DMS 273 (cell line): ENCODE results near the gene TGDS.
"Not testable (repeated sequence)": the region's sequence is repeated elsewhere in the genome, so short reads cannot be mapped to it uniquely, and the experiment has no call there.

Experiments used
- DNase-seq: peaks from one replicate; lab custom pipeline; 2025; ENCODE audit not compliant: unreplicated experiment; lab: John Stamatoyannopoulos, UW

TGDS gene

GRCh38 chr13:94595950-94596574 is at the start of gene TGDS:
Gene TGDS (minus strand): TSS chr13:94596152. CDS start chr13:94596136, 16 bp downstream.
- DNase-seq, result peak; percentile 95

DNA sequence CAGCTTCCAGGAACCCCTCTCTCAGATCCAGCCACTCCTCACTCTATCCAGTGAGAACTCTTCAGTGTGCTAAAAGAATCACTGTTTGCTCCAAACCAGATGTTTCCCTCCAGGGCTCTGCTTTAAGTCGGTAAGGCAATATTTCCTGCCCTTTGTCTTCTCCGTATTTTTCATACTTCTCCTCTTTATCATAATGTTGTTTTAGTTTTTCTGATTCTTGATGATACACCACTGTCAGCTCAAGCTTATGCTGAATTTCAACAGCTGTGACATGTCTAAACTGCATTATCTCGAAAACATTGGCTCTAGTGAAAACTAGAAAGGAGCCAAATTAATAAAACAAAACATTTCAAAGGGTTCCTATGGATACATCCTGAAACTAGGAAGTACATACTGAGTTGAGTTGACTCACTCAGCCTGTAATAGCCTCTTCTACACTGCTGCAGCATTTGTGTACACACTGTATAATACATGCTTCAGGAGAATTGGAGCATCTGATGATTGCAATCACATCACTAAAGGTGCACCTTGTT is 45.5 kb upstream of the TGDS start:
- DNase-seq, result peak; percentile 7

- no peak for DNase-seq
These were observed 44.8 kb upstream of the TGDS start for GRCh38 chr13:94640721-94641120.

DNA sequence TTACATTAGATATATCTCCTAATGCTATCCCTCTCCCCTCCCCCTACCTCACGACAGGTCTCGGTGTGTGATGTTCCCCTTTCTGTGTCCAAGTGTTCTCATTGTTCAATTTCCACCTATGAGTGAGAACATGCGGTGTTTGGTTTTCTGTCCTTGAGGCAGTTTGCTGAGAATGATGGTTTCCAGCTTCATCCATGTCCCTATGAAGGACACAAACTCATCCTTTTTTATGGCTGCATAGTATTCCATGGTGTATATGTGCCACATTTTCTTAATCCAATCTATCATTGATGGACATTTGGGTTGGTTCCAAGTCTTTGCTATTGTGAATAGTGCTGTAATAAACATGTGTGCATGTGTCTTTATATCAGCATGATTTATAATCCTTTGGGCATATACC is 41.7 kb upstream of the TGDS start:
- DNase-seq, result not testable (repeated sequence)

DNA sequence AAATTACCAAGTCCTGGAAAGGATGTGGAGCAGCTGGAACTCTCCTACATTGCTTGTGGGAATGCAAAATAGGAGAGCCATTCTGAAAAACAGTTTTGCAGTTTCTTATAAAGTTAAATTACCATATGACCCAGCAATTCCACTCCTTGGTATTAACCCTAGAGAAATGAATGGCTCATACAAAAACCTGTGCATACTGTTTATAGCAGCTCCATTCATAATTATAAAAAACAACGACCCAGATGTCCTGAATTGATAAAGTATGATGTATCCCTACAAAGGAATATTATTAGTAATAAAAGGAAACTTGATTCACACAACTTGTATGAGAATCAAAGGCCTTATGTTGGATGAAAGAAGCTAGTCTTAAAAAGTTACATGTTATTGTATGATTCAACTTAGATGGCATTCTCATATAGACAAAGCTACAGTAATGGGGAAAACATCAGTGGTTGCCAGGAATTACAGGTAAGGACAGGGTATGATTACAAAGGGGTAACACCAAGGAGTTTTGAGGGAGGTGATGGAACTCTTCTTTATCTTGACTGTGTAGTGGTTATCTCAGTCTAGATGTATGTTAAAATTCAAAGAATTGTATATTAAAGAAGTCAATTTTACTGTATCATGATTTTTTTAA is 41.1 kb upstream of the TGDS start:
- no peak for DNase-seq

GRCh38 chr13:94636096-94636495 is 40.1 kb upstream of the TGDS start:
- peak; percentile 37 for DNase-seq

DNA sequence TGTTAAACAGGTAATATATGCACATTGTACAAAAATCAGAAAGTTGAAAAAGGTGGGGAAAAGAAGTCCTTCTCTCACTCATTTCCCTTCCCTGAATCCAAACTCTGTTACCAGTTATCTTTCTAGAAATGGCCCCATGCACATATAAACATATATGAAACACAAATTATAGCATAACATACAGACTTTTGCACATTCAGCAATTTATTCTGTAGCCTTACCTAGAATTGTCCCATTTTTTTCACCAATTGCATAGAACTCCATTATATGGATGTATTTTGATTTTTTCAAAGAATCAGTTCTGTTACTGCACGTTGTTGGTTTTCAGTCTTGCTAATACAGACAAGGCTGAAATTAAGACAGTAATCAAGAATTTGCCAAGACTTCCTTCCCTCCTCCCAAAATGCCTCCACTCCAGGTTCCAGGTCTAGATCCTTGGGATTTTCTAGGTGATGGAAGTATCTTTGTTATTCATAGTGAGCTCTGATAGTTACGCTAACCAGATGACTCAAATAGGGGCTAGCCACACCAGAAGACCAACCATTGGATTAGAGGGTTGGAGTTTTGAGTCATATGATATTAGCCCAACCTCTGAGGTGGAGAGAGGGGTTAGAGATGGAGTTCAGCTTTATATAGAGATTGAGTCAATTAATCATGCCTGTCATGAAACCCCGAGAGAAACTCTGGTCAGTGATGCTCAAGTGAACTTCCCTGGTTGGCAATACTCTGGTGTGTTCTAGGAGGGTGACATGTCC is 36.5 kb upstream of the TGDS start:
- DNase-seq, result no peak

GRCh38 chr13:94630858-94631257 is 34.9 kb upstream of the TGDS start:
- no peak for DNase-seq

DNA sequence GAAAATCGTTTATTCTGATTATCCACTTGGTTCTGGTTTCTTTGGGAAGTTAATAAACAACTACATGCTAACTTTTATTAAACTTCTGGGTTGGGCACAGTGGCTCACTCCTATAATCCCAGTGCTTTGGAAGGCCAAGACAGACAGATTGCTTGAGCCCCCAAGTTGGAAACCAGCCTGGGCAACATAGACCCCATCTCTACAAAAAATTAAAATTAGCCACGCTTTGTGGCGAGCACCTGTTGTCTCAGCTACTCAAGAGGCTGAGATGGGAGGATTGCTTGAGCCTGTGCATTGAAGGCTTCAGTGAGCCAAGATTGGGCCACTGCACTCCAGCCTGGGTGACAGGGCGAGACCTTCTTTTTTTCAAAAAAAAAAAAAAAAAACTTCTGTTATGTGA is 27.4 kb upstream of the TGDS start:
- no peak for DNase-seq

DNA sequence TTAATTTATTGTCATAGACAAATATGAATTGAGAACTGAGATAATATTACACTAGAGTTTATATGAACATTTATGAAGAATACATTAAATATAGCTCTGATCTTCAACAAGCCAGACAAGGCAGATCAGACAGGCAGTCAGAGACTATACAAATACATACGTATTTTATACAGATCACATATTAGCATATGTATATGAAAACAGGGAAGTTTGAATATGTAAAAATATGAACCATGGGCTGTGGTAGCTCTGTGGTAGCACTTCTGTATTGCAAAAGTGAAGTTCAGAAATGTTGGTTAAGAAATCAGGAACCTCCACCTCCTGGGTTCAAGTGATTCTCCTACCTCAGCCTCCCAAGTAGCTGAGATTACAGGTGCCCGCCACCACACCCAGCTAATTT is 26.4 kb upstream of the TGDS start:
- DNase-seq, result no peak

DNA sequence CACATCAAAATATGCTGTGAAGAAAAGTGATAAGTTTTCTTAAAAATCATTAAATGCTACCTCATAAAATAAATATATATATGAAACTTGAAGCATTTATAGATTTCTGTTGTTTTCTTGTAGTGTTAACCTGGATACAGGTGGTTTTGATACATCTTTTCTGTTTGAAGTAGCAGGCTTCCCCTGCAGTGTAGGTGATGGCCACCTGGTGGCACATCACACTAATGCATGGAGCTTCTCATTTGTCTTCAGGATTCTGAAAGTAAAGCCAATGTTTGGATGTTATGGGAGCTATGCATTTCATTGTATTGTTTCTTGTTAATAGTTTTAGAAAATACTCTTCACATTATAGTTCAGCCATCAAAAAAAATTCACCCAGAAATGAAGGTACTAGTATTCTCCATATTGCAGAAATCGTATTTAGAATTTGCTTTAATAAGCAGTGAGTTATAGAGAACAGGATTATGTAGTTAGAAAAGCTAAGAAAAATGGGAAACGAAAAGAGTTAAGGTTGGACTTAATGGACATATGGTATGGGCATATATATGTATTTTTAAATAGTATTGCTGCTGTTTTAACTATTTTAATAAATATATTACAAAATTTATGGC is 24.4 kb upstream of the TGDS start:
- peak; percentile 49 for DNase-seq

DNA sequence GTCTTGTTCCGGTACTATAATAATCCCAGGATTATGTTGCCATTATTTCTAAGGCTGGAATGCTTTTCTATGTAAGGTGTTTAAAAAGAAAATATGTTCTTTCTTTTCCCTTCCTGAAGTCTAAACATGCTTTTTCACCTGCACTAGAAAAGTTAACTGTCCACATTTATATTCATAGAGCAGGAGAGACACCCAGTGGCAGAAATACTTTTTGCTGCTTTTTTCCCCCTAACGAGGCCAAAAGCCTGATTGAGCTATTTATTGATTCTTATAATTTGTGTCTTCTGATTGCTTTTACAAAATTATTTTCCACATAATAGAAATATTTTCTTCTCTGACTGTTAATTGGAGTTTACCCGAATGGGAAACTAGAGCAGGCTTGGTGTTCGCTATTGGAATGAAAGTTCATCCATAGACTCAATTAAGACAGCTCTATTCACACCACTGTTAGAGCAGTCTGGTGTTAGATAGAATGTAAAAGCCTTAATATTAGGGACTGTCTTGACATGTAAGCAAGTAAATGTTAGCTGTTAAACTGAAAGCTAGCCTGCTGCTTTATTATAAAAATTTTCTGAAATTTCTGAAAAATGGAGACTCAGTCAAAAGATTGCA is 21.5 kb upstream of the TGDS start:
- peak; percentile 55 for DNase-seq

DNA sequence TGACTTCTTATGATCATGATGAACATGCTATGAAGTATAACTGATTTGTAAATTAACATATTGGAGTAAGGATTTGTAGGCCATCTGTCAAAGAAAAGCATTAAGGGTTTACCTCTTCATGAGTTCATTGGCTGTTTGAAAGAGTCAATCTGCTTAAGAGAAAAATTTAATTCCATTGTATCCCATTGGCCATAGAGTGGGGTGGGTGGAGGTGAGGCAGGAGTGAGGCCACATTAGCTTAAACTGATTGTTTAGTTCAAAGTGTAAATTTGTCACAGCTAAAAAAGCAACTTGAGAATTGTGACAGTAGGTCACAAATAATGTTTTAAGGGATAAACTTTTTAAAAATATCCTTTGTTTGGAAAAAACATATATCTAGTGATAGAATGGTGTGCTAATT is 17.1 kb upstream of the TGDS start:
- no peak for DNase-seq

- DNase-seq, result no peak
These were observed 16.1 kb upstream of the TGDS start for GRCh38 chr13:94612050-94612449.

GRCh38 chr13:94610475-94610874 is 14.5 kb upstream of the TGDS start:
- DNase-seq, result no peak

GRCh38 chr13:94609196-94609595 is 13.2 kb upstream of the TGDS start:
- no peak for DNase-seq

DNA sequence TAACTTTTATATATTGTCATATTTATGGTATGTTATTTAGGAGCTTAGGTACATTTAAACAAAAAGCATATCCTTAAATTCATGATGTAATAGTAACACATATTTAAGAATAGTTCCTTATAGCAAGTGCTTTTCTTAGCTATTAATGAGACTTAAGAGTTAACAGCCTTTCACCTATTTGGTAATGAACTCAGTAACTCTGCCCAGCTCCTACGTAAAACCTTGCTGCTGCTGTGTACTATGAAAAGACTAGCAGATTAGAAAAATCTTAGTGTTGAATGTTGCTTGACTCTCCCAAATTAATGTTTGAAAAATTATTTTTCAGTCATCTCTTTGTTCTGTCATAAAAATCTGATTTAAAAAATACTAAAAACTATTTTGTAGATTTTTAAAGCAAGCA is 12.6 kb upstream of the TGDS start:
- no peak for DNase-seq

DNA sequence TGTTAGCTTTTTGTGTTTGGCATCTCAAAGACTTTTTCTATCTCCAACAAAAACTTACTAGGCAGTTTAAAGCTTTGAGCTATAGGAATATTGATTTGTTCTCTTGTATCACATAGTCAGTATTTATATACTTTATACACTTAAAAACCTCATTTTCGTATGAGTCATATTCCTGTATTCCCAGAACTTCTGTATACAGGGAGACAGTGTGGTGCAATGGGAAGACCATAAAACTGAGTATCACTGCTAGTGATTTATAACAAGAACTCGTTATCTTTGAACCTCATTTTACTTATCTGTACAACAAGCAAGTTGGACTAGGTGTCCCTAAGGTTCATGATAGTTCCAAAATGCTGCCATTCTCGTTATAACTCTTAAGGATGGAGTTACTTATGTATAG is 12.0 kb upstream of the TGDS start:
- no peak for DNase-seq

- DNase-seq, result no peak
These were observed 11.1 kb upstream of the TGDS start for GRCh38 chr13:94607056-94607455.

- DNase-seq, result peak; percentile 17
These were observed 6.5 kb upstream of the TGDS start for GRCh38 chr13:94602467-94602866.
